K562 (cell line): Measurements from ENCODE around the gene SETDB1. TPM values are rescaled to one million over a fixed set of nuclear protein-coding genes. Genes with fewer than 3 reads are reported as not detected.

Experiments
- ARID3A ChIP-seq: IDR thresholded peaks from 2 replicates; pipeline ENCODE4 v1.6.1; 2012; ENCODE audit warnings: low read depth, low read length, improper control_type of control experiment, borderline replicate concordance
- CBFA2T3 ChIP-seq: fragments of 450-650 bp; IDR thresholded peaks from 2 replicates; pipeline ENCODE4 v1.6.1; 2017
- CBX5 ChIP-seq: IDR thresholded peaks from 2 replicates; pipeline ENCODE4 v1.6.1; 2014; ENCODE audit warnings: low read depth, borderline replicate concordance
- E2F6 ChIP-seq, 2 experiments: IDR thresholded peaks; 2 replicates each; pipeline ENCODE4 v1.6.1; 2011; ENCODE audit warnings: borderline replicate concordance in 1 of 2, control low read depth in 1 of 2, low read depth in 1 of 2, low read length in 1 of 2, mild to moderate bottlenecking in 1 of 2, mixed read lengths in 1 of 2, moderate library complexity in 1 of 2; ENCODE audit not compliant: insufficient read depth in 1 of 2, insufficient read length in 1 of 2, poor library complexity in 1 of 2, severe bottlenecking in 1 of 2; ENCODE audit errors: extremely low read depth in 1 of 2
- GTF2A2 ChIP-seq: IDR thresholded peaks from 2 replicates; pipeline ENCODE4 v1.6.1; 2016; ENCODE audit warnings: mild to moderate bottlenecking, missing genetic modification characterization, missing compliant biosample characterization
- HDAC1 ChIP-seq, 2 experiments: fragments of 450-650 bp; IDR thresholded peaks; 2 replicates each; pipeline ENCODE4 v1.6.1; 2016 to 2017; ENCODE audit warnings: inconsistent platforms in 1 of 2, mild to moderate bottlenecking in 1 of 2, moderate library complexity in 1 of 2
- HMG20B ChIP-seq: fragments of 250-450 bp; sonication (Bioruptor Pico); IDR thresholded peaks from 2 replicates; pipeline ENCODE4 v1.5.0; 2021; ENCODE audit warnings: mild to moderate bottlenecking
- KAT7 ChIP-seq: sonication (generic); formaldehyde crosslinking; IDR thresholded peaks from 2 replicates; pipeline ENCODE4 v1.8.0; 2022; ENCODE audit warnings: missing genetic modification reagents, mild to moderate bottlenecking, borderline replicate concordance
- MAFF ChIP-seq: IDR thresholded peaks from 2 replicates; pipeline ENCODE4 v1.6.1; 2012; ENCODE audit warnings: low read length, improper control_type of control experiment
- NRF1 ChIP-seq, 2 experiments: fragments of 450-650 bp; IDR thresholded peaks in 1 of 2; conservative IDR thresholded peaks in 1 of 2; 2 replicates each; pipeline ENCODE4 v1.6.1; 2014; ENCODE audit warnings: mild to moderate bottlenecking in 2 of 2
- PHTF2 ChIP-seq: fragments of 250-450 bp; sonication (Bioruptor Pico); IDR thresholded peaks from 2 replicates; pipeline ENCODE4 v1.5.0; 2021; ENCODE audit warnings: mild to moderate bottlenecking
- SRSF9 ChIP-seq: fragments of 200-400 bp; formaldehyde crosslinking; IDR thresholded peaks from 2 replicates; pipeline ENCODE4 v1.6.1; 2017; ENCODE audit warnings: low read depth, low read length, borderline replicate concordance
- TAF1 ChIP-seq: IDR thresholded peaks from 2 replicates; pipeline ENCODE4 v1.6.1; 2011; ENCODE audit warnings: mild to moderate bottlenecking, low read length, moderate library complexity; ENCODE audit not compliant: insufficient read depth, control insufficient read depth, severe bottlenecking; ENCODE audit errors: extremely low read depth
- TRIM24 ChIP-seq, 2 experiments: fragments of 450-650 bp; IDR thresholded peaks; 2 replicates each; pipeline ENCODE4 v1.6.1; 2016
- UBTF ChIP-seq, 2 experiments: IDR thresholded peaks; 2 replicates each; pipeline ENCODE4 v1.6.1; 2012; ENCODE audit warnings: improper control_type of control experiment in 2 of 2, low read depth in 2 of 2, low read length in 2 of 2, borderline replicate concordance in 1 of 2
- XRCC4 ChIP-seq: IDR thresholded peaks from one replicate; pipeline ENCODE4 v1.6.1; 2011; ENCODE audit not compliant: insufficient read depth, insufficient read length; ENCODE audit errors: extremely low read depth
- ZBTB34 ChIP-seq: fragments of 250-450 bp; sonication (Bioruptor Pico); IDR thresholded peaks from 2 replicates; pipeline ENCODE4 v1.8.0; 2021; ENCODE audit warnings: mild to moderate bottlenecking, moderate library complexity
- ZFPM2 ChIP-seq: fragments of 250-450 bp; sonication (Bioruptor Pico); IDR thresholded peaks from 2 replicates; pipeline ENCODE4 v1.5.1; 2022; ENCODE audit warnings: mild to moderate bottlenecking
- ZNF395 ChIP-seq: fragments of 200-800 bp; sonication (Bioruptor generic); IDR thresholded peaks from 2 replicates; pipeline ENCODE4 v1.6.1; 2017; ENCODE audit warnings: missing genetic modification characterization, missing compliant biosample characterization
- polyA plus RNA-seq, 8 experiments: library from polyadenylated mRNA; depleted of rRNA in 4 of 8; stranded (reverse) in 5 of 8; unstranded in 3 of 8; fragments of >200 nt; fragmentation: Nextera tagmentation in 2 of 8; fragmentation: Illumina TruSeq in 1 of 8; extraction: Ambion mirVana in 2 of 8; extraction: Trizol in 1 of 8; gene quantifications; 2 replicates each; pipeline versions ENCODE4 v1.2.1 to v1.2.3, GENCODE V29; 2011 to 2014; ENCODE audit warnings: inconsistent platforms in 1 of 8, missing spikeins in 1 of 8
- total RNA-seq, 7 experiments: library from RNA; depleted of rRNA in 6 of 7; stranded (reverse); fragments of >200 nt in 6 of 7; fragmentation: Illumina TruSeq in 2 of 7; extraction: Trizol in 2 of 7; gene quantifications; 2 replicates each; pipeline versions ENCODE4 v1.2.1 to v1.2.3, GENCODE V29; 2011 to 2021; ENCODE audit warnings: low replicate concordance in 1 of 7

The SETDB1 gene
- total and polyA plus RNA-seq, 9 of the 15 experiments (the other 6 are each of a cell fraction or from before 2014, with no cell fraction given) = 21.5 to 64.4 (median 42.0) TPM

- TF ChIP-seq ARID3A (no peak), NRF1 (conservative IDR thresholded peaks at IDR 0.05 in 1 of 2, IDR thresholded peaks at IDR 0.05 in 1 of 2) (0 out of 4 replicates have a peak, but pooled peaks of 1 of the 2 experiments have one; percentile 24), UBTF (IDR thresholded peaks at IDR 0.05; ENCODE audit: borderline replicate concordance in 1 of 2, low read depth in 2 of 2, low read length in 2 of 2) (peak; percentile 56 to 77; a peak in 2 of 4 replicates), CBFA2T3 (no peak), E2F6 (IDR thresholded peaks at IDR 0.05; ENCODE audit: borderline replicate concordance in 1 of 2, extremely low read depth in 1 of 2, insufficient read depth in 1 of 2, insufficient read length in 1 of 2, low read depth in 1 of 2, low read length in 1 of 2, poor library complexity in 1 of 2, severe bottlenecking in 1 of 2) (peak in 1 of 2 experiments; percentile 9), ZNF395 (CRISPR knock-in tag) (peak; percentile 46; the same call in 1 of the 2 replicates), ZFPM2 (CRISPR knock-in tag) (no peak), XRCC4 (no peak), CBX5 (no peak), ZBTB34 (no peak), TRIM24 (IDR thresholded peaks at IDR 0.05) (no peak), HDAC1 (IDR thresholded peaks at IDR 0.05) (0 out of 4 replicates have a peak, but pooled peaks of 1 of the 2 experiments have one; percentile 24), SRSF9 (no peak), GTF2A2 (tag) (peak; percentile 56; the same call in 1 of the 2 replicates), KAT7 (peak; percentile 79; the same call in 1 of the 2 replicates), PHTF2 (no peak), HMG20B (CRISPR knock-in tag) (no peak), MAFF (no peak), TAF1 (peak; percentile 13)
These were observed 47.8 kb downstream of the SETDB1 start (continued) for GRCh38 chr1:150973836-150974579.
